ENCODE results near the gene BNIPL.

Gene BNIPL

DNA sequence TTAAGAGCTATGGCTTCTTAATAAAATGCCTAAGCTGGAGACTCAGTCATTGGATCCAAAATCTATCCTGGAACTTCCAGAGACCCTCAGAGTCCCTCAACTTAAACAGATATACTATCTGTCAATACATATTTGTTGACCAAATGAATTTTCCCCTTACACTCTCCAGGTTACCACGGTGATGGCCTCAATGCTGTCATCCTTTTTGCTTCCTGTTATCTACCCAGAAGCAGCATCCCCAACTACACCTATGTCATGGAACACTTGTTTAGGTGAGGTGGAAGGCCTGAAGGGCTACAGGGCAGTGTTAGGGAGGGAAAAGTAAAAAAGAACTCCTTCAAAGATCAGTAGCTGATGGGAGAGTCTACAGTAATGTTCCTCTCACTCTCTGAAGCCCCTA lies 6.8 kb downstream of the BNIPL start:
- H3K9ac ChIP-seq (ENCODE audit: insufficient read length): no peak overlapping the region
- TF ChIP-seq POLR2AphosphoS5 (IDR thresholded peaks at IDR 0.05; ENCODE audit: borderline replicate concordance, low read depth, low read length) (no peak), FOXP2 (optimal IDR thresholded peaks at IDR 0.05; ENCODE audit: control extremely low read depth, extremely low read length, insufficient read depth) (no peak), EZH2 (IDR thresholded peaks at IDR 0.05) (no peak)
- DNase-seq (ENCODE audit: low read depth, low spot score): no peak

DNA sequence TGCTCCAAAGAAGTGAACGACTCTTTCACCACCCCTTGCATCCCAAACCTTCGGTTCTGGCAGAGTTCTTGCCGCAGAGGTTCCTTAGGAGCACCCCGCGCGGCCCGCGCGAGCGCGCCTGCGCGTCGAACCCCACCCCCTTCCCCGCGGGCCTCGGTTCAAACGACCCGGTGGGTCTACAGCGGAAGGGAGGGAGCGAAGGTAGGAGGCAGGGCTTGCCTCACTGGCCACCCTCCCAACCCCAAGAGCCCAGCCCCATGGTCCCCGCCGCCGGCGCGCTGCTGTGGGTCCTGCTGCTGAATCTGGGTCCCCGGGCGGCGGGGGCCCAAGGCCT lies 11.2 kb downstream of the BNIPL start, which contains the start of gene C1orf56:
C1orf56 (plus strand) TSS at position 161 of the 334 bp plus-strand sequence; CDS start at position 258, 97 bp downstream.
- Histone ChIP-seq H3K9me3 (ENCODE audit: low read depth, low read length) (no peaks in the 10 kb centered on the region), H3K27ac (0 out of 2 replicates have a peak within 1 kb of the TSS, but pooled peaks have one; percentile 36), H3K36me3 (ENCODE audit: insufficient read depth, low read length) (no peaks in the 10 kb centered on the region; the same call in 1 of the 2 replicates), H3K4me3 (peak within 1 kb of the TSS; percentile 92), H3K9ac (ENCODE audit: insufficient read length) (peak within 1 kb of the TSS; percentile 72)
- DNase-seq (ENCODE audit: low read depth, low spot score): no peak
- TF ChIP-seq EZH2 (IDR thresholded peaks at IDR 0.05): no peak
- TF ChIP-seq FOXP2 (optimal IDR thresholded peaks at IDR 0.05; ENCODE audit: control extremely low read depth, extremely low read length, insufficient read depth): no peak
- TF ChIP-seq POLR2AphosphoS5 (IDR thresholded peaks at IDR 0.05; ENCODE audit: borderline replicate concordance, low read depth, low read length): peak; percentile 64; the same call in 1 of the 2 replicates

More for the DNA sequence above, 6.8 kb downstream of the BNIPL start:
- H3K36me3 ChIP-seq (ENCODE audit: insufficient read depth, low read length): no peaks in the 10 kb centered on the region
- H3K9me3 ChIP-seq (ENCODE audit: low read depth, low read length): no peaks in the 10 kb centered on the region
- no peak overlapping the region for H3K27ac ChIP-seq
- H3K4me3 ChIP-seq: no peak overlapping the region

DNA sequence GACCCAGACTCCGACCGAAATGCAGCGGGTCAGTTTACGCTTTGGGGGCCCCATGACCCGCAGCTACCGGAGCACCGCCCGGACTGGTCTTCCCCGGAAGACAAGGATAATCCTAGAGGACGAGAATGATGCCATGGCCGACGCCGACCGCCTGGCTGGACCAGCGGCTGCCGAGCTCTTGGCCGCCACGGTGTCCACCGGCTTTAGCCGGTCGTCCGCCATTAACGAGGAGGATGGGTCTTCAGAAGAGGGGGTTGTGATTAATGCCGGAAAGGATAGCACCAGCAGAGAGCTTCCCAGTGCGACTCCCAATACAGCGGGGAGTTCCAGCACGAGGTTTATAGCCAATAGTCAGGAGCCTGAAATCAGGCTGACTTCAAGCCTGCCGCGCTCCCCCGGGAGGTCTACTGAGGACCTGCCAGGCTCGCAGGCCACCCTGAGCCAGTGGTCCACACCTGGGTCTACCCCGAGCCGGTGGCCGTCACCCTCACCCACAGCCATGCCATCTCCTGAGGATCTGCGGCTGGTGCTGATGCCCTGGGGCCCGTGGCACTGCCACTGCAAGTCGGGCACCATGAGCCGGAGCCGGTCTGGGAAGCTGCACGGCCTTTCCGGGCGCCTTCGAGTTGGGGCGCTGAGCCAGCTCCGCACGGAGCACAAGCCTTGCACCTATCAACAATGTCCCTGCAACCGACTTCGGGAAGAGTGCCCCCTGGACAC lies 11.7 kb downstream of the BNIPL start:
- Histone ChIP-seq H3K9ac (ENCODE audit: insufficient read length) (peak overlapping the region; percentile 72), H3K9me3 (ENCODE audit: low read depth, low read length) (no peaks in the 10 kb centered on the region), H3K36me3 (ENCODE audit: insufficient read depth, low read length) (peaks cover 5% of the 10 kb centered on the region; the same call in 1 of the 2 replicates), H3K27ac (no peak overlapping the region), H3K4me3 (peak overlapping the region; percentile 92)
- TF ChIP-seq POLR2AphosphoS5 (IDR thresholded peaks at IDR 0.05; ENCODE audit: borderline replicate concordance, low read depth, low read length) (0 out of 2 replicates have a peak, but pooled peaks have one; percentile 38), EZH2 (IDR thresholded peaks at IDR 0.05) (no peak)
- no peak for DNase-seq (ENCODE audit: low read depth, low spot score)

DNA sequence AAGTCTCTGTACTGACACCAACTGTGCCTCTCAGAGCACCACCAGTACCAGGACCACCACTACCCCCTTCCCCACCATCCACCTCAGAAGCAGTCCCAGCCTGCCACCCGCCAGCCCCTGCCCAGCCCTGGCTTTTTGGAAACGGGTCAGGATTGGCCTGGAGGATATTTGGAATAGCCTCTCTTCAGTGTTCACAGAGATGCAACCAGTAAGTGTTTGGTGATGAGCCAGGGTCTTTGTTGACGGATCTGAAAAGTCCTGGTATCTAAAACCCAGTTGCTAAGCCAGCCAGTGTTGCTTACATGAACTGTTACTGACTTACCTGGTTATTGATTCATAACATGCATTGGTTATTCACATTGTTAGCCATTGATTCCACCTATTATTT lies 12.3 kb downstream of the BNIPL start:
- peaks cover 11% of the 10 kb centered on the region; the same call in 1 of the 2 replicates for H3K36me3 ChIP-seq (ENCODE audit: insufficient read depth, low read length)
- H3K4me3 ChIP-seq: peak overlapping the region; percentile 92; the same call in 1 of the 2 replicates
- H3K9ac ChIP-seq (ENCODE audit: insufficient read length): no peak overlapping the region
- H3K27ac ChIP-seq: no peak overlapping the region
- no peak for DNase-seq (ENCODE audit: low read depth, low spot score)
- no peaks in the 10 kb centered on the region for H3K9me3 ChIP-seq (ENCODE audit: low read depth, low read length)
- TF ChIP-seq POLR2AphosphoS5 (IDR thresholded peaks at IDR 0.05; ENCODE audit: borderline replicate concordance, low read depth, low read length): no peak
- TF ChIP-seq EZH2 (IDR thresholded peaks at IDR 0.05): no peak
- no peak for TF ChIP-seq FOXP2 (optimal IDR thresholded peaks at IDR 0.05; ENCODE audit: control extremely low read depth, extremely low read length, insufficient read depth)

DNA sequence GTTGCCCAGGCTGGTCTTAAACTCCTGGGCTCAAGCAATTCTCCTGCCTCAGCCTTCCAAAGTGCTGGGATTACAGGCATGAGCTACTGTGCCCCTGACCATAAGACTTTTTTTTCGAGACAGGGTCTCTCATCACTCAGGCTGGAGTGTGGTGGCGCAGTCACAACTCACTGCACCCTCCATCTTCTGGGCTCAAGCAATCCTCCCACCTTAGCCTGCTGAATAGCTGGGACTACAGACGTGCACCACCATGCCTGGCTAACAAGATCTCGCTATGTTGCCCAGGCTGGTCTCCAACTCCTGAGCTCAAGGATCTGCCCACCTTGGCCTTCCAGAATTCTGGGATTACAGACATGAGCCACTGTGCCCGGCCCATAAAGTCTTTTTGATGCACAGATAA lies 13.1 kb downstream of the BNIPL start:
- H3K27ac ChIP-seq: no peak overlapping the region
- TF ChIP-seq POLR2AphosphoS5 (IDR thresholded peaks at IDR 0.05; ENCODE audit: borderline replicate concordance, low read depth, low read length) (no peak), FOXP2 (optimal IDR thresholded peaks at IDR 0.05; ENCODE audit: control extremely low read depth, extremely low read length, insufficient read depth) (no peak), EZH2 (IDR thresholded peaks at IDR 0.05) (no peak)
- peaks cover 19% of the 10 kb centered on the region; the same call in 1 of the 2 replicates for H3K36me3 ChIP-seq (ENCODE audit: insufficient read depth, low read length)
- no peak for DNase-seq (ENCODE audit: low read depth, low spot score)
- no peak overlapping the region for H3K9ac ChIP-seq (ENCODE audit: insufficient read length)
- no peak overlapping the region for H3K4me3 ChIP-seq
- H3K9me3 ChIP-seq (ENCODE audit: low read depth, low read length): no peaks in the 10 kb centered on the region

DNA sequence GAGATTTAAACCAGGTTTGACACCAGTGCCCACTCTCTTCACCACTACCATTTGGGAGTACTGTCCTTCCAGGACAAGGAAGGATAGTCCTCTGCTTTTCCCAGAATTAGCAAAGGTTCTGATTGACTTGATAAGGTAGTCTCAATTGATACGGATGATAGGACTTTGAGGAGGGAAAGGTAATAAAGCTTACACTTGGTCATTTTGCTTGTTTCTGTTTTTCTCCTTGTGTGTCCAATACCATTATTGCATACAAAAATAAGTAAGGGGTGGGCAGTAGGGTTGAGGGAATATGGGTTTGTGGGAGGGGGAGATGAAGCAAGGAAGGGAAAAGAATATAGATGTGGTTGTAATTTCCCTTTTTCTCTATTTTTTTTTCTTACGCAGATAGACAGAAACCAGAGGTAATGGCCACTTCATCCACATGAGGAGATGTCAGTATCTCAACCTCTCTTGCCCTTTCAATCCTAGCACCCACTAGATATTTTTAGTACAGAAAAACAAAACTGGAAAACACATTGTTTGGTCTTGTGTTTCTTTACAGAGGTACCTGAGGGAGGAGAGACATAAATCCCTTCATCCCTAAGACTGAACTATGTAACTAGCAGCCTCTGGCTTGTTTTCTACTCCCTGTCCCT lies 13.8 kb downstream of the BNIPL start:
- TF ChIP-seq POLR2AphosphoS5 (IDR thresholded peaks at IDR 0.05; ENCODE audit: borderline replicate concordance, low read depth, low read length) (peak; percentile 26; the same call in 1 of the 2 replicates), FOXP2 (optimal IDR thresholded peaks at IDR 0.05; ENCODE audit: control extremely low read depth, extremely low read length, insufficient read depth) (no peak)
- Histone ChIP-seq H3K36me3 (ENCODE audit: insufficient read depth, low read length) (peaks cover 26% of the 10 kb centered on the region), H3K4me3 (no peak overlapping the region), H3K27ac (no peak overlapping the region), H3K9me3 (ENCODE audit: low read depth, low read length) (no peaks in the 10 kb centered on the region), H3K9ac (ENCODE audit: insufficient read length) (no peak overlapping the region)
- DNase-seq (ENCODE audit: low read depth, low spot score): no peak

DNA sequence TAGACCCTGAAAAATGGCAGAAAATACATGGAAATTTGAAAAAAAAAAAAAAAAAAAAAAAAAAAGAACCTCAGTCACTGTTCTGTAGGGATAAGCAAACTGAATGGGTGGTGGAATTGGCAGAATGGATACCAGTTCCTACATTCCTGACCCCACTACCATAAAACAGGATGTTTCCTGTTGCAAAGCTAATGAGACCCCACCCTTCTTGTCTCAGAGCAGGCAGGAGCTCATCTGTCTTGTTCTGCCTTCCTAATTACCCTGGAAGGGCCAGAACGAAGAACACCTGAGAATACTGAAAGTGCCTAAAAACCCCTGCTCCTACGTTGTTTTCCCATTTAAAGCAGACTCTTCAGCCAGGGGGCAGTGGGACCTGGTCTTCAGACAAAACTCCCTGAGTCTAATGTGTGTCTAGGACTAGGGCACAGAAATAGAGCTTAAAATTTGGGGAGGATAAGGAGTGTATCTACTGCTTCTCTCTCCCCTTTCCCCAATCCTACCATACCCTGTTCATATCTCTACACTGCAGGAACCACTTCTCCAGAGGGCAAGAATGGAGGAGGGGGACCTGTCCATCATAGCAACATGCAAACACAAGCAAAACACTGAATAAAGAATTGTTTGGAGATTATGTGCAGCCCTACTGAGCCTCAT lies 15.1 kb downstream of the BNIPL start:
- TF ChIP-seq EZH2 (IDR thresholded peaks at IDR 0.05) (no peak), POLR2AphosphoS5 (IDR thresholded peaks at IDR 0.05; ENCODE audit: borderline replicate concordance, low read depth, low read length) (peak; percentile 16; the same call in 1 of the 2 replicates)
- H3K36me3 ChIP-seq (ENCODE audit: insufficient read depth, low read length): peaks cover 39% of the 10 kb centered on the region
- DNase-seq (ENCODE audit: low read depth, low spot score): no peak
- no peak overlapping the region for H3K9ac ChIP-seq (ENCODE audit: insufficient read length)
- no peak overlapping the region for H3K27ac ChIP-seq
- no peaks in the 10 kb centered on the region for H3K9me3 ChIP-seq (ENCODE audit: low read depth, low read length)
- no peak overlapping the region for H3K4me3 ChIP-seq

DNA sequence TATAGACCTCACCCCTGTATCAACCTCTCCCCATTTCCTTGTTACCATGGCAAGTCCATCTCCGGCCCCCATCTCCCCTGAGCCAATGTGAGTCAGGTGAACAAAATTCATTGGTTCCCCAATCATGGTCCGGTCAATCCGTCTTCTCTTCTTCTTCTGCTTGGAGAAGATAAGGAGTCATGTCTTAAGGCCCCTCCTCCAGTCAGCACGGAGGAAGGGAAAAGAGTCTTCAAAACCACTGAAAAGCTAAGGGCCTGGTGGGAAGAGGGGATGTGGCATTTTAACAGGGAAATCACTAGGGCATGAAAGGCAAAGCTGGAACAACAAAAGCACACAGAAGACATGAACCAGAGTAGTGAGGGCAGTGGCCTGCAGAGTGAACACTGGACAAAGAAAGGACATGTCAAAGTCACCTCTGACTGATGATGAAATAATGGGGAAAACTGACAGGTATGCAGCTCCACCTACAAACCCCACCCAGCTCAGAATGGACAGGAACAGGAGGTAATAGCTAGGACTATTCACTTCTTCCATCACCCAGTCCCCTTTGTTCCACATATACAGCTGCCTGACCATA lies 18.7 kb downstream of the BNIPL start:
- no peak overlapping the region for H3K9ac ChIP-seq (ENCODE audit: insufficient read length)
- TF ChIP-seq POLR2AphosphoS5 (IDR thresholded peaks at IDR 0.05; ENCODE audit: borderline replicate concordance, low read depth, low read length) (no peak), EZH2 (IDR thresholded peaks at IDR 0.05) (no peak), FOXP2 (optimal IDR thresholded peaks at IDR 0.05; ENCODE audit: control extremely low read depth, extremely low read length, insufficient read depth) (no peak)
- peaks cover 43% of the 10 kb centered on the region for H3K36me3 ChIP-seq (ENCODE audit: insufficient read depth, low read length)
- H3K27ac ChIP-seq: no peak overlapping the region
- no peak for DNase-seq (ENCODE audit: low read depth, low spot score)
- H3K4me3 ChIP-seq: no peak overlapping the region
- no peaks in the 10 kb centered on the region for H3K9me3 ChIP-seq (ENCODE audit: low read depth, low read length)
